Coronary artery (tissue), 2 donors: ENCODE measurements around the gene RAX.
A peak's percentile ranks its signal among the peaks of the same experiment; 100 is the strongest.
"Not testable (repeated sequence)": the region's sequence is repeated elsewhere in the genome, so short reads cannot be mapped to it uniquely, and the experiment has no call there.

Experiments used
- DNase-seq: peaks from one replicate; pipeline ENCODE4 v3.0.0-alpha.2; 2017; ENCODE audit warnings: low spot score
- H3K27ac ChIP-seq, 2 donors: fragments of 200-600 bp; sonication (generic); one replicate each; pipeline ENCODE4 v1.5.1; 2016 to 2019
- H3K4me3 ChIP-seq: fragments of 200-600 bp; sonication (generic); 2 replicates; pipeline ENCODE4 v1.5.1; 2016; ENCODE audit warnings: mild to moderate bottlenecking, moderate library complexity
- CTCF ChIP-seq: fragments of 200-600 bp; sonication (generic); IDR thresholded peaks from one replicate; pipeline ENCODE4 v1.5.1; 2019; ENCODE audit warnings: antibody characterized with exemption

RAX gene

GRCh38 chr18:59265246-59265973 is 7.8 kb downstream of the RAX start:
- H3K4me3 ChIP-seq, result peak overlapping the region; percentile 56
- TF ChIP-seq CTCF, result no peak
- no peak for DNase-seq
- no peak overlapping the region for H3K27ac ChIP-seq

- Histone ChIP-seq H3K4me3 (peak overlapping the region; percentile 56), H3K27ac (no peak overlapping the region)
- no peak for DNase-seq
- no peak for TF ChIP-seq CTCF
Observed at GRCh38 chr18:59264651-59265245, 8.5 kb downstream of the RAX start.

- Histone ChIP-seq H3K4me3 (no peak overlapping the region), H3K27ac (no peak overlapping the region)
- TF ChIP-seq CTCF, result no peak
- DNase-seq, result no peak
Observed at GRCh38 chr18:59264121-59264571, 9.1 kb downstream of the RAX start.

- DNase-seq, result no peak
- Histone ChIP-seq H3K4me3 (no peak overlapping the region), H3K27ac (no peak overlapping the region)
- no peak for TF ChIP-seq CTCF
Observed at GRCh38 chr18:59263661-59264060, 9.6 kb downstream of the RAX start.

- H3K4me3 ChIP-seq, DNase-seq: not testable (repeated sequence)
Observed at GRCh38 chr18:59262243-59262642, 11.0 kb downstream of the RAX start.

GRCh38 chr18:59261842-59262241 is 11.4 kb downstream of the RAX start:
- H3K4me3 ChIP-seq, H3K27ac ChIP-seq, DNase-seq: not testable (repeated sequence)

More at GRCh38 chr18:59262243-59262642, 11.0 kb downstream of the RAX start:
- H3K27ac ChIP-seq, result not testable (repeated sequence)

GRCh38 chr18:59255491-59255890 is 17.8 kb downstream of the RAX start:
- not testable (repeated sequence) for DNase-seq, H3K27ac ChIP-seq, H3K4me3 ChIP-seq

- no peak for TF ChIP-seq CTCF
- no peak for DNase-seq
- H3K27ac ChIP-seq, result no peak overlapping the region
- no peak overlapping the region for H3K4me3 ChIP-seq
Observed at GRCh38 chr18:59249199-59249774, 24.0 kb downstream of the RAX start.
